ENCODE measurements around the gene HCCS.

The HCCS gene

GRCh38 chrX:11171956-11172355 is 60.8 kb downstream of the HCCS start:
- no peak for ATAC-seq
- TF ChIP-seq CSRNP3 (CRISPR knock-in tag; IDR thresholded peaks at IDR 0.05) (no peak), ESRRG (CRISPR knock-in tag; IDR thresholded peaks at IDR 0.05) (no peak), OSR1 (CRISPR knock-in tag; IDR thresholded peaks at IDR 0.05) (no peak), POU6F1 (CRISPR knock-in tag; IDR thresholded peaks at IDR 0.05; ENCODE audit: borderline replicate concordance, low read depth) (no peak), PPARA (CRISPR knock-in tag; IDR thresholded peaks at IDR 0.05; ENCODE audit: borderline replicate concordance) (no peak), BACH2 (CRISPR knock-in tag; IDR thresholded peaks at IDR 0.05; ENCODE audit: borderline replicate concordance) (no peak), SNAI2 (CRISPR knock-in tag; IDR thresholded peaks at IDR 0.05) (no peak), PATZ1 (CRISPR knock-in tag; IDR thresholded peaks at IDR 0.05; ENCODE audit: borderline replicate concordance) (no peak)

- no peak for TF ChIP-seq TCF4 (CRISPR knock-in tag; IDR thresholded peaks at IDR 0.05; ENCODE audit: borderline replicate concordance)
- TF ChIP-seq TOX (CRISPR knock-in tag; IDR thresholded peaks at IDR 0.05; ENCODE audit: borderline replicate concordance), result no peak
- no peak for TF ChIP-seq ESRRG (CRISPR knock-in tag; IDR thresholded peaks at IDR 0.05)
- TF ChIP-seq ZFP30 (CRISPR knock-in tag; IDR thresholded peaks at IDR 0.05), result no peak
- no peak for TF ChIP-seq CSRNP3 (CRISPR knock-in tag; IDR thresholded peaks at IDR 0.05)
- no peak for TF ChIP-seq SNAI2 (CRISPR knock-in tag; IDR thresholded peaks at IDR 0.05)
- no peak for TF ChIP-seq ARNTL (CRISPR knock-in tag; IDR thresholded peaks at IDR 0.05; ENCODE audit: borderline replicate concordance, low read depth)
- TF ChIP-seq ZC3H10 (CRISPR knock-in tag; IDR thresholded peaks at IDR 0.05), result no peak
- no peak for ATAC-seq
Measured at GRCh38 chrX:11172415-11172814, 61.3 kb downstream of the HCCS start.
